Small intestine (tissue), 7 donors: ENCODE measurements around the gene KIF25. TPM values are rescaled to one million over a fixed set of nuclear protein-coding genes. Genes with fewer than 3 reads are reported as not detected.

Experiments used
- DNase-seq, 2 donors: peaks; one replicate each; pipeline versions ENCODE4 v3.0.0 to v3.0.0-alpha.2; 2013
- FAIRE-seq: peaks from 2 replicates; lab custom pipeline; 2012; peaks lifted over from hg19 to GRCh38; lab: Jason Lieb, UNC
- H3K27ac ChIP-seq, 3 donors: one replicate each; pipeline ENCODE4 v1.5.1; 2013; ENCODE audit warnings: low read length in 2 of 3, mild to moderate bottlenecking in 2 of 3, control low read depth in 1 of 3, inconsistent platforms in 1 of 3, low read depth in 1 of 3, moderate library complexity in 1 of 3
- H3K27me3 ChIP-seq, 3 donors: one replicate each; pipeline ENCODE4 v1.6.1; 2013; ENCODE audit warnings: low read length in 3 of 3, inconsistent platforms in 1 of 3; ENCODE audit not compliant: control insufficient read depth in 3 of 3, insufficient read depth in 3 of 3
- H3K36me3 ChIP-seq, 3 donors: one replicate each; pipeline ENCODE4 v1.6.1; 2013; ENCODE audit warnings: low read length in 3 of 3, inconsistent platforms in 1 of 3, low read depth in 1 of 3, mild to moderate bottlenecking in 1 of 3, moderate library complexity in 1 of 3; ENCODE audit not compliant: control insufficient read depth in 3 of 3, insufficient read depth in 2 of 3
- H3K4me1 ChIP-seq, 3 donors: one replicate each; pipeline ENCODE4 v1.6.1; 2013; ENCODE audit warnings: low read length in 2 of 3, inconsistent platforms in 1 of 3, low read depth in 1 of 3, mild to moderate bottlenecking in 1 of 3, moderate library complexity in 1 of 3; ENCODE audit not compliant: control insufficient read depth in 3 of 3, insufficient read depth in 2 of 3
- H3K4me3 ChIP-seq, 3 donors: one replicate each; pipeline ENCODE4 v1.5.1; 2013; ENCODE audit warnings: low read length in 3 of 3, control low read depth in 1 of 3, inconsistent platforms in 1 of 3, low read depth in 1 of 3, mild to moderate bottlenecking in 1 of 3, moderate library complexity in 1 of 3
- H3K9me3 ChIP-seq, 2 donors: one replicate each; pipeline ENCODE4 v1.6.1; 2013; ENCODE audit warnings: low read depth in 1 of 2, low read length in 1 of 2; ENCODE audit not compliant: control insufficient read depth in 2 of 2, insufficient read depth in 1 of 2
- WGBS, 3 donors: extraction: QIAGEN DNeasy Blood & Tissue Kit; methylation state at CpG; one replicate each; pipeline ENCODE4 v1.1.7; 2013; 5-methylcytosine and 5-hydroxymethylcytosine counted together
- polyA plus RNA-seq, 4 donors: library from polyadenylated mRNA; stranded (reverse) in 3 of 4; unstranded in 1 of 4; fragments of 200-250 nt in 3 of 4; fragments of 120-200 nt in 1 of 4; gene quantifications; one replicate each; pipeline versions ENCODE4 v1.2.1 to v1.2.3, GENCODE V29; 2013
- donor health status: healthy with polysubstance abuse.
- donor health status: control.
- donor health status: control.
- donor health status: Bipolar disorder and iron deficiency.
- donor health status: healthy.

The KIF25 gene
- polyA plus RNA-seq, 4 donors: 0.16 to 0.66 TPM; not detected in 2

GRCh38 chr6:168056892-168057527 lies 59.5 kb downstream of the KIF25 start:
- Histone ChIP-seq H3K27me3 (no peaks in the 10 kb centered on the region), H3K27ac (no peak overlapping the region), H3K9me3 (no peaks in the 10 kb centered on the region), H3K4me3 (no peak overlapping the region), H3K4me1 (no peaks in the 10 kb centered on the region), H3K36me3 (no peaks in the 10 kb centered on the region)
- no peak for DNase-seq
- FAIRE-seq: no peak
- 84 to 94% (median 86%) methylated on average over 24 of the region's 24 CpGs for WGBS, 3 donors

- Histone ChIP-seq H3K9me3 (no peaks in the 10 kb centered on the region), H3K27ac (no peak overlapping the region), H3K36me3 (no peaks in the 10 kb centered on the region), H3K4me3 (no peak overlapping the region), H3K4me1 (no peaks in the 10 kb centered on the region), H3K27me3 (no peaks in the 10 kb centered on the region)
- 82 to 93% (median 89%) methylated on average over 13 to 14 of the region's 14 CpGs for WGBS, 3 donors
- DNase-seq: no peak
- no peak for FAIRE-seq
Observed at GRCh38 chr6:168057836-168058235, 60.4 kb downstream of the KIF25 start.

GRCh38 chr6:168058691-168059551 lies 61.5 kb downstream of the KIF25 start:
- no peak overlapping the region for H3K4me3 ChIP-seq
- 86 to 91% (median 89%) methylated on average over 27 to 30 of the region's 30 CpGs for WGBS, 3 donors
- H3K27me3 ChIP-seq: no peaks in the 10 kb centered on the region
- H3K27ac ChIP-seq: no peak overlapping the region
- H3K36me3 ChIP-seq: no peaks in the 10 kb centered on the region
- no peaks in the 10 kb centered on the region for H3K9me3 ChIP-seq
- no peaks in the 10 kb centered on the region for H3K4me1 ChIP-seq
- DNase-seq: no peak
- FAIRE-seq: no peak

- Histone ChIP-seq H3K4me3 (no peak overlapping the region), H3K36me3 (no peaks in the 10 kb centered on the region), H3K4me1 (no peaks in the 10 kb centered on the region), H3K27me3 (no peaks in the 10 kb centered on the region), H3K27ac (no peak overlapping the region), H3K9me3 (no peaks in the 10 kb centered on the region)
- DNase-seq: peak; percentile 60 to 62
- FAIRE-seq: no peak
- WGBS, 3 donors: 54 to 60% (median 57%) methylated on average over 12 of the region's 12 CpGs
Observed at GRCh38 chr6:168060521-168060931, 63.1 kb downstream of the KIF25 start.

- no peaks in the 10 kb centered on the region for H3K36me3 ChIP-seq
- H3K27me3 ChIP-seq: no peaks in the 10 kb centered on the region
- no peak overlapping the region for H3K27ac ChIP-seq
- H3K9me3 ChIP-seq: no peaks in the 10 kb centered on the region
- no peak for FAIRE-seq
- H3K4me1 ChIP-seq: no peaks in the 10 kb centered on the region
- WGBS, 3 donors: 33 to 78% (median 59%) methylated on average over 29 of the region's 29 CpGs
- DNase-seq: peak; percentile 37 to 50
- no peak overlapping the region for H3K4me3 ChIP-seq
Observed at GRCh38 chr6:168061269-168062210, 64.1 kb downstream of the KIF25 start.

GRCh38 chr6:168062346-168063289 lies 65.1 kb downstream of the KIF25 start:
- Histone ChIP-seq H3K36me3 (no peaks in the 10 kb centered on the region), H3K4me3 (no peak overlapping the region), H3K4me1 (no peaks in the 10 kb centered on the region), H3K27me3 (no peaks in the 10 kb centered on the region), H3K9me3 (no peaks in the 10 kb centered on the region), H3K27ac (no peak overlapping the region)
- FAIRE-seq (no peak), DNase-seq (no peak)
- 73 to 88% (median 77%) methylated on average over 31 of the region's 31 CpGs for WGBS, 3 donors

GRCh38 chr6:168063431-168063830 lies 66.0 kb downstream of the KIF25 start:
- WGBS, 3 donors: 93 to 95% (median 95%) methylated on average over 13 of the region's 13 CpGs
- H3K36me3 ChIP-seq: no peaks in the 10 kb centered on the region
- H3K4me1 ChIP-seq: no peaks in the 10 kb centered on the region
- no peak overlapping the region for H3K27ac ChIP-seq
- FAIRE-seq (no peak), DNase-seq (no peak)
- H3K9me3 ChIP-seq: no peaks in the 10 kb centered on the region
- H3K27me3 ChIP-seq: no peaks in the 10 kb centered on the region
- no peak overlapping the region for H3K4me3 ChIP-seq
